ENCODE results near the gene UBE2E1. TPM values are rescaled to one million over a fixed set of nuclear protein-coding genes. Genes with fewer than 3 reads are reported as not detected.
"Not testable (repeated sequence)": the region's sequence is repeated elsewhere in the genome, so short reads cannot be mapped to it uniquely, and the experiment has no call there.

UBE2E1 gene
- total RNA-seq, 8 experiments from 2014 or later, result 89.3 to 206 (median 112) TPM

GRCh38 chr3:23856286-23856685, 50.5 kb downstream of the UBE2E1 start:
- Histone ChIP-seq H3K4me1 (replicated peaks in 1 of 2) (peaks cover 7 to 8% of the 10 kb centered on the region in 2 donors), H3K27ac (peak overlapping the region in 1 of 2 donors; percentile 5), H3K4me3 (no peak overlapping the region)
- no peak for ATAC-seq (replicated peaks in 6 of 8)
- WGBS, 10 experiments, result 26 to 100% (median 47%) methylated on average over 1 to 3 of the region's 3 CpGs; no CpG with 5 or more reads in 3 of the 10 experiments
- in situ Hi-C loops (cut with MboI; ENCODE audit: low pct_unique_long_range_greater_than_20kb in 2 of 9, low sequenced_read_pairs in 9 of 9, unreplicated experiment in 9 of 9), result no loop called here

- WGBS, 10 experiments, result 0 to 88% (median 70%) methylated on average over 1 of the region's 1 CpG; no CpG with 5 or more reads in 4 of the 10 experiments
- Histone ChIP-seq H3K4me1 (replicated peaks in 1 of 2) (peaks cover 7 to 8% of the 10 kb centered on the region in 2 donors), H3K27ac (no peak overlapping the region), H3K4me3 (no peak overlapping the region)
- ATAC-seq (replicated peaks in 6 of 8), result peak in 2 of 8 experiments; percentile 23 to 52
- in situ Hi-C loops (cut with MboI; ENCODE audit: low pct_unique_long_range_greater_than_20kb in 2 of 9, low sequenced_read_pairs in 9 of 9, unreplicated experiment in 9 of 9), result no loop called here
Measured at GRCh38 chr3:23859012-23859743, 53.4 kb downstream of the UBE2E1 start.

- 86 to 100% (median 96%) methylated on average over 1 to 6 of the region's 7 CpGs; no CpG with 5 or more reads in 1 of the 10 experiments for WGBS, 10 experiments
- no peak overlapping the region for H3K4me3 ChIP-seq
- no peak overlapping the region for H3K27ac ChIP-seq
- in situ Hi-C loops (cut with MboI; ENCODE audit: low pct_unique_long_range_greater_than_20kb in 2 of 9, low sequenced_read_pairs in 9 of 9, unreplicated experiment in 9 of 9), result no loop called here
- no peak for ATAC-seq (replicated peaks in 6 of 8)
- peaks cover 12 to 13% of the 10 kb centered on the region in 2 donors for H3K4me1 ChIP-seq (replicated peaks in 1 of 2)
Measured at GRCh38 chr3:23859839-23860382, 54.2 kb downstream of the UBE2E1 start.

- ATAC-seq (replicated peaks in 6 of 8), result no peak
- 75 to 100% (median 93%) methylated on average over 1 to 7 of the region's 9 CpGs; no CpG with 5 or more reads in 3 of the 10 experiments for WGBS, 10 experiments
- Histone ChIP-seq H3K4me3 (no peak overlapping the region), H3K27ac (no peak overlapping the region), H3K4me1 (replicated peaks in 1 of 2) (peaks cover 21 to 26% of the 10 kb centered on the region in 2 donors)
- in situ Hi-C loops (cut with MboI; ENCODE audit: low pct_unique_long_range_greater_than_20kb in 2 of 9, low sequenced_read_pairs in 9 of 9, unreplicated experiment in 9 of 9), result no loop called here
Measured at GRCh38 chr3:23861689-23862088, 55.9 kb downstream of the UBE2E1 start.

- WGBS, 10 experiments, result 83 to 100% (median 100%) methylated on average over 1 of the region's 1 CpG
- H3K4me3 ChIP-seq, result no peak overlapping the region
- no peak for ATAC-seq (replicated peaks in 6 of 8)
- in situ Hi-C loops (cut with MboI; ENCODE audit: low pct_unique_long_range_greater_than_20kb in 2 of 9, low sequenced_read_pairs in 9 of 9, unreplicated experiment in 9 of 9), result no loop called here
- H3K4me1 ChIP-seq (replicated peaks in 1 of 2), result peaks cover 20 to 27% of the 10 kb centered on the region in 2 donors
- H3K27ac ChIP-seq, result no peak overlapping the region
Measured at GRCh38 chr3:23863060-23863459, 57.3 kb downstream of the UBE2E1 start.

- no peak overlapping the region for H3K4me3 ChIP-seq
- H3K4me1 ChIP-seq (replicated peaks in 1 of 2), result peaks cover 20 to 27% of the 10 kb centered on the region in 2 donors
- ATAC-seq (replicated peaks in 6 of 8), result peak in 3 of 8 experiments; percentile 48 to 83 (median 62)
- in situ Hi-C loops (cut with MboI; ENCODE audit: low pct_unique_long_range_greater_than_20kb in 2 of 9, low sequenced_read_pairs in 9 of 9, unreplicated experiment in 9 of 9), result no loop called here
- H3K27ac ChIP-seq, result peak overlapping the region in 1 of 2 donors; percentile 17
- WGBS, 10 experiments, result 67 to 100% (median 71%) methylated on average over 1 of the region's 1 CpG; no CpG with 5 or more reads in 7 of the 10 experiments
Measured at GRCh38 chr3:23864931-23865330, 59.2 kb downstream of the UBE2E1 start.

GRCh38 chr3:23865595-23866396, 60.0 kb downstream of the UBE2E1 start:
- H3K27ac ChIP-seq, result peak overlapping the region; percentile 13 to 17
- H3K4me3 ChIP-seq, result no peak overlapping the region
- peaks cover 20 to 25% of the 10 kb centered on the region in 2 donors for H3K4me1 ChIP-seq (replicated peaks in 1 of 2)
- in situ Hi-C loops (cut with MboI; ENCODE audit: low pct_unique_long_range_greater_than_20kb in 2 of 9, low sequenced_read_pairs in 9 of 9, unreplicated experiment in 9 of 9), result no loop called here
- WGBS, 10 experiments, result 5 to 100% (median 29%) methylated on average over 1 to 5 of the region's 6 CpGs; no CpG with 5 or more reads in 3 of the 10 experiments
- ATAC-seq (replicated peaks in 6 of 8), result peak; percentile 77 to 94 (median 92)

GRCh38 chr3:23867400-23867799, 61.6 kb downstream of the UBE2E1 start:
- no peak for ATAC-seq (replicated peaks in 6 of 8)
- in situ Hi-C loops (cut with MboI; ENCODE audit: low pct_unique_long_range_greater_than_20kb in 2 of 9, low sequenced_read_pairs in 9 of 9, unreplicated experiment in 9 of 9), result no loop called here
- WGBS, 10 experiments, result 40 to 100% (median 60%) methylated on average over 1 of the region's 1 CpG; no CpG with 5 or more reads in 3 of the 10 experiments
- H3K4me1 ChIP-seq (replicated peaks in 1 of 2), result peaks cover 20 to 25% of the 10 kb centered on the region in 2 donors
- H3K4me3 ChIP-seq, result no peak overlapping the region
- no peak overlapping the region for H3K27ac ChIP-seq

DNA sequence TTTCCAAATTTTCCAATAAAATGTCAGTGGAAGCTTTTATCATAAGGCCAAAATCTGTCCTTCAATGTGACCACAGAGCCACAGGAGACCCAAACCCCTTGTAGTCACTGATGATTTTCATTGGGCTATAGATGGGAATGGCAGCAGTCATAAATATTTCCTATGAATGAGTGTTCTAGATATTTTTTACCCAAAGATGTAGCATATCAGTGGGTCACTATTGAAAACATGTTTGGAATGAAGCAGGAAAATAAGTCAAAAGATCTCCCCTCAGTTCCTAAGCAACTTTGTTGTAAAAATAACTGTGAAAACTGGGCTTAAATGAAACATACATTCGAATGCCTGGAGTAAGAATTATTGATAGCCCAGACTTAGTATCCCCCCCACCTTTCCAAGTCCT, 62.1 kb downstream of the UBE2E1 start:
- 100% methylated on average over 1 of the region's 1 CpG; no CpG with 5 or more reads in 5 of the 10 experiments for WGBS, 10 experiments
- no peak for ATAC-seq (replicated peaks in 6 of 8)
- no peak overlapping the region for H3K4me3 ChIP-seq
- no peak overlapping the region for H3K27ac ChIP-seq
- in situ Hi-C loops (cut with MboI; ENCODE audit: low pct_unique_long_range_greater_than_20kb in 2 of 9, low sequenced_read_pairs in 9 of 9, unreplicated experiment in 9 of 9), result no loop called here
- H3K4me1 ChIP-seq (replicated peaks in 1 of 2), result peaks cover 20 to 25% of the 10 kb centered on the region in 2 donors

DNA sequence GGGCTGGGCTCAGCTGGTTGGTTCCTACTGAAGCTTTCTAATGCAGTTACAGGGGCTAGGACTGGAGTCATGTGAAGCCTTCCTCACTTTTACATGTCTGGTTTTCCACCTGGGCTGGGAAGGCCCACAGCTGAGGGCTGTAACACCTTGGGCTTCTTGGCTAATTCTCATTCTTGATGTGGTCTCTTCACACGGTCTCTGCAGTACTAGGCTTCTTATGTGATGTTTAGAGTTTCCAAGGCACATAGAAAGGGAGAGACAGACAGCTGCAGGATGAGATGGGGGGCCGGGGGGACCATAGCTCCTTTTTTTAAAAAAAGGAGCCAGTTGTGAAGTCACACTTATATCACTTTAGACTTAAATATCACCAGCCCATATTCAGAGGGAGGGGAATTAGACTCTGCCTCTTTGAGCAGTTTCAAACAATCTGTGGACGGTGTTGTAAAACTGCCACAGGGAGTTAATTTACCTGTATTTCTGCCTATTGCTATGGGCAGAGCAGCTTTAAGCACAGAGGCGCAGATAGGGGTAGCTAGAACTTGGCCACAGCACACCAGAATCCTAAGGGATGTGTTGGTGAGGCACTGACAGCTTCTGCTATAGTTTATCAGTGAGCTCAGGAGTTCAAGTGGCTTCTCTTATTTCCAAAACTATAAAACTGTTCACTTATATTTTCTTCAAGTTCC, 64.4 kb downstream of the UBE2E1 start:
- peaks cover 13 to 17% of the 10 kb centered on the region in 2 donors for H3K4me1 ChIP-seq (replicated peaks in 1 of 2)
- in situ Hi-C loops (cut with MboI; ENCODE audit: low pct_unique_long_range_greater_than_20kb in 2 of 9, low sequenced_read_pairs in 9 of 9, unreplicated experiment in 9 of 9), result no loop called here
- no peak overlapping the region for H3K27ac ChIP-seq
- ATAC-seq (replicated peaks in 6 of 8), result no peak
- 75 to 100% (median 94%) methylated on average over 1 to 4 of the region's 4 CpGs; no CpG with 5 or more reads in 2 of the 10 experiments for WGBS, 10 experiments
- H3K4me3 ChIP-seq, result no peak overlapping the region

GRCh38 chr3:23870663-23871043, 64.9 kb downstream of the UBE2E1 start:
- peaks cover 8 to 12% of the 10 kb centered on the region in 2 donors for H3K4me1 ChIP-seq (replicated peaks in 1 of 2)
- ATAC-seq (replicated peaks in 6 of 8); H3K27ac ChIP-seq; in situ Hi-C loops (cut with MboI; ENCODE audit: low pct_unique_long_range_greater_than_20kb in 2 of 9, low sequenced_read_pairs in 9 of 9, unreplicated experiment in 9 of 9); H3K4me3 ChIP-seq: not testable (repeated sequence)
- 100% methylated on average over 1 of the region's 5 CpGs; no CpG with 5 or more reads in 9 of the 10 experiments for WGBS, 10 experiments

DNA sequence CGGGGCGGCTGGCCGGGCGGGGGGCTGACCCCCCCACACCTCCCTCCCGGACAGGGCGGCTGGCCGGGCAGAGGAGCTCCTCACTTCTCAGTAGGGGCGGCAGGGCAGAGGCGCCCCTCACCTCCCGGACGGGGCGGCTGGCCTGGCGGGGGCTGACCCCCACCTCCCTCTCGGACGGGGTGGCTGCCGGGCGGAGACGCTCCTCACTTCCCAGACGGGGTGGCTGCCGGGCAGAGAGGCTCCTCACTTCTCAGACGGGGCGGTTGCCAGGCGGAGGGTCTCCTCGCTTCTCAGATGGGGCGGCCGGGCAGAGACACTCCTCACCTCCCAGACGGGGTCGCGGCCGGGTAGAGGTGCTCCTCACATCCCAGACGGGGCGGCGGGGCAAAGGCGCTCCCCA, 65.6 kb downstream of the UBE2E1 start:
- H3K4me3 ChIP-seq; in situ Hi-C loops (cut with MboI; ENCODE audit: low pct_unique_long_range_greater_than_20kb in 2 of 9, low sequenced_read_pairs in 9 of 9, unreplicated experiment in 9 of 9); H3K4me1 ChIP-seq (replicated peaks in 1 of 2); ATAC-seq (replicated peaks in 6 of 8); H3K27ac ChIP-seq: not testable (repeated sequence)
- no CpG with 5 or more reads among the region's 34 CpGs for WGBS, 10 experiments
